HCT116 (cell line): ENCODE measurements around the gene TPGS1. TPM values are rescaled to one million over a fixed set of nuclear protein-coding genes. Genes with fewer than 3 reads are reported as not detected.
A peak's percentile ranks its signal among the peaks of the same experiment; 100 is the strongest.

Experiments used
- ATAC-seq: fragments of 200-7000 bp; cut with Tn5 transposase; 2 replicates; pipeline ENCODE4 v1.9.1; 2020; ENCODE audit warnings: mild to moderate bottlenecking, moderate library complexity
- BruUV-seq: library from RNA; stranded (reverse); fragments of 400-500 nt; replicated peaks from 2 replicates; lab custom pipeline; 2021; lab: Mats Ljungman, UMichigan
- CTCF ChIA-PET: fragments of 300-600 bp; sonication (Branson Sonifier 250); formaldehyde crosslinking; loops from one replicate; lab custom pipeline; 2021; ENCODE audit warnings: antibody characterized with exemption; lab: Charles Lee
- POLR2A ChIA-PET: fragments of 300-600, 350-600 bp; sonication (Branson Sonifier 250); formaldehyde crosslinking; loops from one replicate; lab custom pipeline; 2021; ENCODE audit warnings: antibody characterized with exemption; lab: Charles Lee
- RAD21 ChIA-PET, 2 experiments: fragments of 300-600 bp; sonication (Branson Sonifier 250); formaldehyde crosslinking; loops; one replicate each; lab custom pipeline; 2023; ENCODE audit warnings: low total read pairs in 2 of 2; ENCODE audit not compliant: uncharacterized antibody in 2 of 2, unreplicated experiment in 2 of 2, low non-redundant PET in 1 of 2; lab: Charles Lee
- DNase-seq: peaks from one replicate; pipeline ENCODE4 v3.0.0-alpha.2; 2010; ENCODE audit warnings: low read depth, low spot score
- H2AFZ ChIP-seq: fragments of 200-600 bp; shearing (Covaris generic), sonication (generic); 2 replicates; pipeline ENCODE4 v1.6.1; 2017; ENCODE audit warnings: low read depth, mixed run types, mixed read lengths, antibody characterized with exemption, low read length; ENCODE audit not compliant: poor library complexity, severe bottlenecking
- H3K27ac ChIP-seq: 2 replicates; pipeline ENCODE4 v1.5.1; 2012; ENCODE audit warnings: low read depth, low read length
- H3K27me3 ChIP-seq: fragments of 200-600 bp; sonication (generic); 2 replicates; pipeline ENCODE4 v1.6.1; 2016; ENCODE audit warnings: mixed run types, low read length, mixed read lengths; ENCODE audit not compliant: insufficient read depth
- H3K36me3 ChIP-seq, 2 experiments: fragments of 200-500 bp in 1 of 2; fragments of 200-600 bp in 1 of 2; sonication (Bioruptor generic) in 1 of 2; sonication (generic) in 1 of 2; 2 replicates each; pipeline versions ENCODE4 v1.5.1 to v1.6.1; 2014 to 2016; ENCODE audit warnings: low read length in 2 of 2, inconsistent platforms in 1 of 2, mixed read lengths in 1 of 2, mixed run types in 1 of 2; ENCODE audit not compliant: insufficient read depth in 2 of 2, control insufficient read depth in 1 of 2
- H3K4me1 ChIP-seq, 2 experiments: fragments of 200-600 bp in 1 of 2; sonication (generic) in 1 of 2; 2 replicates each; pipeline versions ENCODE4 v1.5.1 to v1.6.1; 2012 to 2017; ENCODE audit warnings: low read length in 2 of 2, inconsistent platforms in 1 of 2, mild to moderate bottlenecking in 1 of 2, mixed read lengths in 1 of 2, mixed run types in 1 of 2, moderate library complexity in 1 of 2; ENCODE audit not compliant: insufficient read depth in 2 of 2, control insufficient read depth in 1 of 2
- H3K4me2 ChIP-seq: fragments of 200-600 bp; sonication (generic); 2 replicates; pipeline ENCODE4 v1.6.1; 2017; ENCODE audit warnings: mixed run types, low read length, mixed read lengths
- H3K4me3 ChIP-seq, 2 experiments: fragments of 200-600 bp in 1 of 2; sonication (generic) in 1 of 2; replicated peaks in 1 of 2; 2 replicates each; pipeline ENCODE4 v1.5.1; 2011 to 2016; ENCODE audit warnings: low read length in 2 of 2, control low read depth in 1 of 2, low read depth in 1 of 2, mild to moderate bottlenecking in 1 of 2, mixed read lengths in 1 of 2, mixed run types in 1 of 2
- H3K79me2 ChIP-seq: fragments of 200-600 bp; sonication (generic); 2 replicates; pipeline ENCODE4 v1.6.1; 2017; ENCODE audit warnings: mild to moderate bottlenecking, mixed run types, low read length, moderate library complexity, mixed read lengths; ENCODE audit not compliant: insufficient read depth
- H3K9ac ChIP-seq: fragments of 200-600 bp; sonication (generic); 2 replicates; pipeline ENCODE4 v1.6.1; 2016; ENCODE audit warnings: low read length, mixed read lengths
- H3K9me2 ChIP-seq: fragments of 200-600 bp; sonication (generic), shearing (Covaris generic); 2 replicates; pipeline ENCODE4 v1.6.1; 2017; ENCODE audit warnings: mixed run types, mild to moderate bottlenecking, moderate library complexity; ENCODE audit not compliant: insufficient read depth
- H3K9me3 ChIP-seq, 2 experiments: fragments of 200-500 bp in 1 of 2; fragments of 200-600 bp in 1 of 2; sonication (Bioruptor generic) in 1 of 2; sonication (generic) in 1 of 2; 2 replicates each; pipeline ENCODE4 v1.6.1; 2014 to 2017; ENCODE audit warnings: low read length in 2 of 2, mixed read lengths in 2 of 2, inconsistent platforms in 1 of 2, low read depth in 1 of 2, mild to moderate bottlenecking in 1 of 2, mixed run types in 1 of 2, moderate library complexity in 1 of 2; ENCODE audit not compliant: control insufficient read depth in 1 of 2, insufficient read depth in 1 of 2
- H4K20me1 ChIP-seq: fragments of 200-600 bp; sonication (generic), shearing (Covaris generic); 2 replicates; pipeline ENCODE4 v1.6.1; 2017; ENCODE audit warnings: mixed run types, mild to moderate bottlenecking, moderate library complexity; ENCODE audit not compliant: insufficient read depth
- ATF3 ChIP-seq: IDR thresholded peaks from 2 replicates; pipeline ENCODE4 v1.6.1; 2012
- CBX3 ChIP-seq: IDR thresholded peaks from 2 replicates; pipeline ENCODE4 v1.6.1; 2012; ENCODE audit warnings: low read depth
- EGR1 ChIP-seq: IDR thresholded peaks from 2 replicates; pipeline ENCODE4 v1.6.1; 2012; ENCODE audit warnings: low read depth
- EZH2 ChIP-seq: fragments of 200-600 bp; sonication (generic); IDR thresholded peaks from 2 replicates; pipeline ENCODE4 v1.6.1; 2017; ENCODE audit warnings: antibody characterized with exemption, mixed run types
- POLR2A ChIP-seq: IDR thresholded peaks from 2 replicates; pipeline ENCODE4 v1.7.0; 2011; ENCODE audit warnings: borderline replicate concordance; ENCODE audit not compliant: insufficient read depth, insufficient read length; ENCODE audit errors: extremely low read depth
- POLR2AphosphoS5 ChIP-seq: IDR thresholded peaks from 2 replicates; pipeline ENCODE4 v1.6.1; 2011; ENCODE audit warnings: mild to moderate bottlenecking, low read depth, low read length, moderate library complexity
- SIN3A ChIP-seq: IDR thresholded peaks from 2 replicates; pipeline ENCODE4 v1.6.1; 2012; ENCODE audit warnings: low read depth
- SP1 ChIP-seq: IDR thresholded peaks from 2 replicates; pipeline ENCODE4 v1.6.1; 2012; ENCODE audit warnings: low read depth
- TCF7L2 ChIP-seq: IDR thresholded peaks from 2 replicates; pipeline ENCODE4 v1.7.0; 2011; ENCODE audit warnings: borderline replicate concordance, inconsistent platforms; ENCODE audit not compliant: insufficient read depth, insufficient read length; ENCODE audit errors: extremely low read depth
- YY1 ChIP-seq: IDR thresholded peaks from 2 replicates; pipeline ENCODE4 v1.6.1; 2011; ENCODE audit warnings: low read length, low read depth, moderate library complexity, mild to moderate bottlenecking; ENCODE audit not compliant: insufficient replicate concordance; ENCODE audit errors: extremely low read depth
- ZBTB33 ChIP-seq: IDR thresholded peaks from 2 replicates; pipeline ENCODE4 v1.6.1; 2011; ENCODE audit warnings: mild to moderate bottlenecking, low read length, moderate library complexity; ENCODE audit not compliant: insufficient replicate concordance; ENCODE audit errors: extremely low read depth
- ZFX ChIP-seq: fragments of 450-650 bp; IDR thresholded peaks from 2 replicates; pipeline ENCODE4 v1.6.1; 2017
- intact Hi-C: fragments of 100-400 bp; cut with micrococcal nuclease; formaldehyde crosslinking; loops from 2 replicates; pipeline ENCODE4 v1.10.0; 2022
- total RNA-seq: library from RNA; stranded (reverse); gene quantifications from one replicate; pipeline ENCODE4 v1.2.1, GENCODE V29; 2021; ENCODE audit not compliant: unreplicated experiment

The TPGS1 gene
- total RNA-seq, 1 experiment from 2014 or later: 19.1 TPM

DNA sequence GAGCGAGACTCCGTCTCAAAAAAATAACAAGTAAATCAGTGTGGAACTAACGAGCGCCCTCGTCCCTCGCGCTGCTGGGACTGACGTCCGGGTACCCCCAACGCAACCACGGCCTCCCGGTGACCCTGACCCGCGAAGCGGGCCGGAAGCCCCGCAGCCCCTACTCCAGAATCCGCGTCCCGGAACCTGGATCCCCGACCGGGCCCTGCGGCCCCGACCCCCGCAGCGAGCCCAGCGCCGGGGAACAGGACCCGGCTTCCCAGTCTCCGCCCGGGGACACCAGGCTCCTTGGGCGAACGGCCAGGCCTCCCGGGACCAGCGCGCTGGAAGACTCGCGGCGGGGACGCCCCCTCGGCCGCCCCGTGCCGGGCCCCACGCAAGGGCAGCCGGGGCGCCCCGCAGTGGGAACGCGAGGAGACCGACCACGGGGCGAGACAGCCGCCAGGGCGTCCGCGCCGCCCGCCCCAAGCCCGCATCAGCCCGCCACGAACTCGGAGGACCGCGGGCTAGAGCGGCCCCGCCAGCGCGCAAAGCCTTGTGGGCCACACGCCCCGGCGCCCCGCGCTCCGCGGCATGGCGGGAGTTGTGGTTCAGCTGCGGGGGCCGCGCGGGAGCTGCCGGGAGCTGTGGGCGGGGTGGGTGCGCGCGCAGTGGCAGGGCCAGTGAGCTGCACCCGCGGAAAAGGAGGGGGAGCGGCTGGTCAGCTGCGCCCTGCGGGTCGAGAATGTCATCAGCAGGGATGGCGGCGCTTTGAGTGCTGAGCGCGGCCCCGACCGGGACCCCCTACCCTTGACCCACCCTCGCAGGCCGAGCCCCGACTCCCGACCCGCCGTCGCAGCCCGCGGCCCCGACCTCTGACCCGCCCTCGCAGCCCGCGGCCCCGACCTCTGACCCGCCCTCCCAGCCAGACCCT lies 18.5 kb upstream of the TPGS1 start:
- H3K79me2 ChIP-seq: no peaks in the 10 kb centered on the region
- H3K27ac ChIP-seq: peak overlapping the region; percentile 100
- TF ChIP-seq TCF7L2 (peak; percentile 46), POLR2A (peak; percentile 72), YY1 (peak; percentile 88), CBX3 (no peak), SIN3A (peak; percentile 60; the same call in 1 of the 2 replicates), ATF3 (no peak), SP1 (peak; percentile 72), ZBTB33 (peak; percentile 51), POLR2AphosphoS5 (peak; percentile 81), ZFX (peak; percentile 93), EGR1 (peak; percentile 68), EZH2 (no peak)
- TF ChIP-seq, all 23 proteins: peak for 9
- no peak overlapping the region for H2AFZ ChIP-seq
- intact Hi-C loops: no loop called here
- no peaks in the 10 kb centered on the region for H3K27me3 ChIP-seq
- H3K9me3 ChIP-seq: no peaks in the 10 kb centered on the region; a peak in 1 of 4 replicates
- DNase-seq (peak; percentile 84), ATAC-seq (peak; percentile 94)
- H4K20me1 ChIP-seq: no peaks in the 10 kb centered on the region
- H3K36me3 ChIP-seq: no peaks in the 10 kb centered on the region
- H3K9me2 ChIP-seq: no peaks in the 10 kb centered on the region
- peak overlapping the region; percentile 98 for H3K9ac ChIP-seq
- RAD21 ChIA-PET: no interaction called here
- POLR2A ChIA-PET: interaction anchor here (0.6 to 0.9 kb wide), 2 partner anchors 18 to 201 kb away, joined by 3 to 4 read pairs; no protein-coding TSS in a partner anchor
- peak overlapping the region; percentile 79 to 85 for H3K4me3 ChIP-seq
- BruUV-seq: no TSS peak
- H3K4me1 ChIP-seq: peaks cover 6 to 11% of the 10 kb centered on the region in 2 experiments
- peak overlapping the region; percentile 85 for H3K4me2 ChIP-seq
- CTCF ChIA-PET: interaction anchor here (0.6 to 0.9 kb wide), 3 partner anchors 9 to 22 kb away, joined by 3 to 6 read pairs (median 4); no protein-coding TSS in a partner anchor
